Measurements from ENCODE around the gene RBM20. TPM values are rescaled to one million over a fixed set of nuclear protein-coding genes. Genes with fewer than 3 reads are reported as not detected.
A peak's percentile ranks its signal among the peaks of the same experiment; 100 is the strongest.

RBM20 gene
- total RNA-seq, 1 donor from 2014 or later: 101 TPM

GRCh38 chr10:110711382-110711781 lies 67.2 kb downstream of the RBM20 start:
- Histone ChIP-seq H3K27me3 (ENCODE audit: low read depth) (no peaks in the 10 kb centered on the region), H3K27ac (replicated peaks) (peak overlapping the region; percentile 81), H3K36me3 (no peaks in the 10 kb centered on the region), H3K4me3 (no peak overlapping the region), H3K4me1 (peaks cover 100% of the 10 kb centered on the region), H3K9me3 (replicated peaks) (no peaks in the 10 kb centered on the region)
- no peak for DNase-seq
- TF ChIP-seq CTCF (IDR thresholded peaks at IDR 0.05; ENCODE audit: borderline replicate concordance): no peak
- intact Hi-C loops (cut with micrococcal nuclease): no loop called here

- peaks cover 100% of the 10 kb centered on the region for H3K4me1 ChIP-seq
- no peaks in the 10 kb centered on the region for H3K36me3 ChIP-seq
- TF ChIP-seq CTCF (IDR thresholded peaks at IDR 0.05; ENCODE audit: borderline replicate concordance): no peak
- H3K9me3 ChIP-seq (replicated peaks): no peaks in the 10 kb centered on the region
- intact Hi-C loops (cut with micrococcal nuclease): no loop called here
- peak overlapping the region; percentile 81 for H3K27ac ChIP-seq (replicated peaks)
- no peaks in the 10 kb centered on the region for H3K27me3 ChIP-seq (ENCODE audit: low read depth)
- DNase-seq: no peak
- H3K4me3 ChIP-seq: no peak overlapping the region
Observed at GRCh38 chr10:110714356-110714755, 70.2 kb downstream of the RBM20 start.

- H3K27ac ChIP-seq (replicated peaks): peak overlapping the region; percentile 72
- H3K4me3 ChIP-seq: no peak overlapping the region
- TF ChIP-seq CTCF (IDR thresholded peaks at IDR 0.05; ENCODE audit: borderline replicate concordance): no peak
- intact Hi-C loops (cut with micrococcal nuclease): no loop called here
- DNase-seq: peak; percentile 52
- no peaks in the 10 kb centered on the region for H3K36me3 ChIP-seq
- no peaks in the 10 kb centered on the region for H3K9me3 ChIP-seq (replicated peaks)
- peaks cover 100% of the 10 kb centered on the region for H3K4me1 ChIP-seq
- H3K27me3 ChIP-seq (ENCODE audit: low read depth): no peaks in the 10 kb centered on the region
Observed at GRCh38 chr10:110717781-110718589, 73.8 kb downstream of the RBM20 start.

GRCh38 chr10:110721406-110722038 lies 77.4 kb downstream of the RBM20 start:
- Histone ChIP-seq H3K4me3 (no peak overlapping the region), H3K27me3 (ENCODE audit: low read depth) (no peaks in the 10 kb centered on the region), H3K4me1 (peaks cover 100% of the 10 kb centered on the region), H3K27ac (replicated peaks) (peak overlapping the region; percentile 49), H3K36me3 (no peaks in the 10 kb centered on the region), H3K9me3 (replicated peaks) (no peaks in the 10 kb centered on the region)
- TF ChIP-seq CTCF (IDR thresholded peaks at IDR 0.05; ENCODE audit: borderline replicate concordance): no peak
- intact Hi-C loops (cut with micrococcal nuclease): no loop called here
- DNase-seq: no peak

GRCh38 chr10:110723224-110723891 lies 79.2 kb downstream of the RBM20 start:
- Histone ChIP-seq H3K4me3 (no peak overlapping the region), H3K36me3 (no peaks in the 10 kb centered on the region), H3K27me3 (ENCODE audit: low read depth) (no peaks in the 10 kb centered on the region), H3K27ac (replicated peaks) (peak overlapping the region; percentile 83), H3K4me1 (peaks cover 95% of the 10 kb centered on the region), H3K9me3 (replicated peaks) (no peaks in the 10 kb centered on the region)
- DNase-seq: no peak
- intact Hi-C loops (cut with micrococcal nuclease): no loop called here
- no peak for TF ChIP-seq CTCF (IDR thresholded peaks at IDR 0.05; ENCODE audit: borderline replicate concordance)

Data from left ventricle myocardium inferior (tissue), 1 donor.